Measurements from ENCODE around the gene IL1RN.

Gene IL1RN

GRCh38 chr2:113176696-113177355 lies 49.4 kb downstream of the IL1RN start:
- TF ChIP-seq CTCF (IDR thresholded peaks at IDR 0.05), result no peak

DNA sequence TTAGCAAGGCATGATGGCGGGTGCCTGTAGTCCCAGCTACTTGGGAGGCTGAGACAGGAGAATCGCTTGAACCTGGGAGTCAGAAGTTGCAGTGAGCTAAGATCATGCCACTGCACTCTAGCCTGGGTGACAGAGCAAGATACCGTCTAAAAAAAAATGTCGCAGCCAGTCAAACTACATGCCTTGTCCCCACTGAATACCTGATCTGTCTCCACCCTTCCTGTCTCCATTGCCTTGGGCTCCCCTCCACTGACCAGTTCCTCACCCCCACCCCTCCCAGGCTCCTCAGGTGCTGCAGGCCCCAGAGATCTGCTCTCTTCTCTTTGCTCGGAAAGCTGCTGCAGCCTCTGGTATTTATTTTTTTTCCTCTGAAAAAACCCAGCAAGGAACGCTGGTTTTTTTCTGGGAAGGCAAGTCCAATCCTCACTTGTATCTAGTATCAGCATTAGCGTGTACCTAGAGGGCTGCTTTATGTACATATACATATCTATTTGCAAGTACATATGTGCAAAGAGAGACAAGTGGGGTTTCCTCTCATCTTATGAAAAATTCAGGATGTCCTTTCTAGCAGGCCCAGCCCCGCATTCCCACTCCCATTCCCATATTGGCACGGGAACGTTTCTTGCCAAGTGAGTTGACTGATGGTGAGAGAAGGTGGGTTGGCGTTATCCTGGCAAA lies 50.8 kb downstream of the IL1RN start:
- TF ChIP-seq CTCF (IDR thresholded peaks at IDR 0.05), result no peak

DNA sequence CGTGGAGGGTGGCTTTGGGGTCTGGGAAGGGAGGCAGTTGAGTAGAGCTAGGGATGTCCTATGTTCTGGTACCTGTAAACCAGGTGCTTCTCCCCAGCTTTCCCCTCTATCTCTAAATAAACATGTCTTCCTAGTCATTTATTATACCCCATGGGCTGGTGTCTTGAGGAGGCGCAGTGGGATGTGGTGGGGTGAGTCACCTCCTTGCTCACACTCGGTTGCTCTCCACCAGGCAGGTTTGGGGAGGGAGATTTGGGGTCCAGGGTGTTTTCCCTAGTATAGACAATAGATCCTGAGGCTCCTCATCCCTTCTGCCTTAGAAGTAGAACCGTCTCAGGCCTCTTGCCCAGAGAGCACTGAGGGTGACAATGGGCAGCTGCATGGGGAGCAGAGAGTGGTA lies 51.5 kb downstream of the IL1RN start:
- TF ChIP-seq CTCF (IDR thresholded peaks at IDR 0.05), result no peak

DNA sequence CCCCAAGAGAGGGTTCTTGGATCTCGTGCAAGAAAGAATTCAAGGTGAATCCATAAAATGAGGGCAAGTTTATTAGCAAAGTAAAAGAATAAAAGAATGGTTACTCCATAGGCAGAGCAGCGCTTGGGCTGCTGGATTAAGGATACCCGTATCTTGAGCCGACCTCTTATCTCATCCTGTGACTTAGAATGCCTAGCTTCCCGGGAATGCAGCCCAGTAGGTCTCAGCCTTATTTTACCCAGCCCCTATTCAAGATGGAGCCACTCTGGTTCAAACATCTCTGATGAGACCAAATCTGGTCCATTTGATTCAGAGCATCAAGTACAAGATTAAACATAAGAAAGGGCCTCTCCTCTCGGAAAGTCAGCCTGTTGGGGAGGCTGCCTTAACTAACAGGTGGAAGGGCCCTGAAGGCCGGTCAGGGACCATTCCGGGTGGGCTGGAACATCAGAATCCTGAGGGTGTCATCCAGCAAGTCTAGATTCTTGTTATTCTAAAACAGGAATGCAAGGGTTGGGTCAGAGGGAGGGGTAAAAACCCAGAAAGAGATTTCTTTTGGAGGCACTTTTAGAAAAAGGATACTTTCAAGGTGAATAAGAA lies 52.1 kb downstream of the IL1RN start:
- no peak for TF ChIP-seq CTCF (IDR thresholded peaks at IDR 0.05)

DNA sequence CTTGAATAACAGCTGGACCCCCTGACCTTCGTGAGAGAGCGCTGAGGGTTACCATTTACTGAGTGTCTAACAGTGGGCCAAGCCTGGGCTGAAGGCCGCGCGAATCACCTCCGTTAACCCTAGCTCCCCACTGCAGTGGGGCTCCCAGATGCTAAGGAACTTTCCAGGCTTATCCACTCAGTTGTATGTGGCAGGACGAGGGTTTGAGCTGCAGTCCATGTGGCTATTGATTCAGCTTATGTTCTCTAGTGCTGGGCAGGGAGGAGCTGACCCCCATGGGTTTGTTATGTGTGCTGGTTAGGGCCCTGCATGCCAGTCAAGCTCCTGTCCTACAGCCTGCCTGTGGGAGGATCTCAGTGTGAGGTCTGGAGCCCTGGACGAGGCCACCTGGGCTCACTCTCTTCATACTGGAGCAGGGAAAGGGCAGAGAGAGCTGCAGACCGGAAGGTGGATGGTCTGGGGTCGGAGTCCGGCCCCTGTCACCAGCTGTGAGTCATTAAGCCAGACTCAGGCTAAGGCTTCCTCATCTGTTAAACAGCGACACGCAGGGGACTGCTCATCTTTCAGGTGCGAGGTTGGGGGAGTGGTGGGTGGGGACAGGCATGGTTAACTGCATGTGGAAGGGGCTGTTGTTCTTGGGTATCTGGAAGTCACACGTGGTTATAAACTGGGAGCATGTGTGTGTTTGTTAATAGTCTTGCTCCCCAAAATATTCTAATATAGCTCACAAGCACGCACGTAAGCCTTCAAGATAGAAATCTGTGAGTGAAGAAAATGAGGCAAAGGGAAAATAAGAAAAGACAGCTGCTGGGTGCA lies 52.9 kb downstream of the IL1RN start:
- no peak for TF ChIP-seq CTCF (IDR thresholded peaks at IDR 0.05)

DNA sequence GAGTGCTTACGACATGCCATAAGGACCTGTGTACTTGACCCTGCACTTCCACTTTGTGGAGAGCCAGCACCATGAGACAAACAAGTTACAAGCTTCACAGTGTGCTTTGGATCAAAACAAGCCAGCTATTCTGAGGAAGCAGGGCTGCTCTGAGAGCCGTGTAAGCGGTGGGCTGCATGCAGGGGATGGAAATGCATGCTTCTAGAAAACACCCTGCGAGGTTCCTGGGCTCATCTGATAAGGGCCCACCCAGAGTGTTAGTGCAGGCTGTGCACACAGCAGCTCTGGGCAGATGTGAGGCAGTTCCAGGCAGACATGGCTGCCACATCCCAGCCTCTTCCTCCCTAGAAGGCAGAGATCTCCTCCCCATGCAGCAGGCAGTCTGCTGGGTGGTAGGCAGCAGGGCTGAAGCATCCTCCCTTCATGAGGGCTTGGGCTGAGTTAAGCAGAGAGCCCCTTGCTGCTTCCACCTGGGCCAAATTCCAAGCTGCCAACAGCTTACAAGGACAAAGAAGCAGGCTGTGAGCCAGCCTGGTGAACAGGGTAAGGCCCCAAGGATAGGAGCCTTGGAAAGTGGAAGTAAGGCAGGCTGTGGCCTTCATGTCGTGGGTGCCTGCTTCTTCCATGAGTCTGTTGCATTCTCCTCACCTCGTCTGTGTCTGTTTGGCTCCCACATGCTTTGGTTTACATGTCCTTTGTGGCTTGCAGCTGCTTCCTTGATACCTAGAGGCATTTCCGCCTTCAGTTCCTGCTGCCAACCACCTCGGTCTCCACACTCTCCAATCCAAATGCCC lies 54.1 kb downstream of the IL1RN start:
- no peak for TF ChIP-seq CTCF (IDR thresholded peaks at IDR 0.05)

Data from LNCAP (cell line).